Spleen (tissue), 13 donors: Measurements from ENCODE around the gene ARAP3. TPM values are rescaled to one million over a fixed set of nuclear protein-coding genes. Genes with fewer than 3 reads are reported as not detected.
"Not testable (repeated sequence)": the region's sequence is repeated elsewhere in the genome, so short reads cannot be mapped to it uniquely, and the experiment has no call there.

Source experiments
- DNase-seq: peaks from one replicate; pipeline ENCODE4 v3.0.0-alpha.2; 2020
- H3K27ac ChIP-seq, 8 donors: fragments of 200-600 bp; sonication (generic) in 7 of 8; 1 replicate in 4 of 8; 2 replicates in 4 of 8; pipeline versions ENCODE4 v1.5.0 to v1.8.0; 2016 to 2021; ENCODE audit warnings: inconsistent platforms in 4 of 8, mild to moderate bottlenecking in 4 of 8, moderate library complexity in 1 of 8
- H3K27me3 ChIP-seq, 7 donors: fragments of 200-600 bp; sonication (generic) in 6 of 7; replicated peaks in 1 of 7; 1 replicate in 4 of 7; 2 replicates in 3 of 7; pipeline versions ENCODE4 v1.5.0 to v1.8.0; 2016 to 2021; ENCODE audit warnings: inconsistent platforms in 3 of 7, mild to moderate bottlenecking in 1 of 7
- H3K36me3 ChIP-seq, 6 donors: fragments of 200-600 bp; sonication (generic) in 5 of 6; 1 replicate in 4 of 6; 2 replicates in 2 of 6; pipeline versions ENCODE4 v1.5.0 to v1.8.0; 2016 to 2021; ENCODE audit warnings: inconsistent platforms in 2 of 6
- H3K4me1 ChIP-seq, 6 donors: fragments of 200-600 bp; sonication (generic) in 5 of 6; 1 replicate in 3 of 6; 2 replicates in 3 of 6; pipeline versions ENCODE4 v1.5.0 to v1.8.0; 2016 to 2021; ENCODE audit warnings: inconsistent platforms in 3 of 6
- H3K4me3 ChIP-seq, 8 donors: fragments of 200-600 bp; sonication (generic) in 7 of 8; 1 replicate in 4 of 8; 2 replicates in 4 of 8; pipeline versions ENCODE4 v1.5.0 to v1.8.0; 2016 to 2021; ENCODE audit warnings: inconsistent platforms in 4 of 8, mild to moderate bottlenecking in 4 of 8, moderate library complexity in 2 of 8
- H3K9me3 ChIP-seq, 8 donors: fragments of 200-600 bp; sonication (generic) in 7 of 8; 1 replicate in 4 of 8; 2 replicates in 4 of 8; pipeline versions ENCODE4 v1.5.0 to v1.8.0; 2016 to 2021; ENCODE audit warnings: inconsistent platforms in 4 of 8
- CTCF ChIP-seq, 11 experiments: fragments of 200-600 bp in 7 of 11; fragments of 450-650 bp in 4 of 11; sonication (generic) in 4 of 11; IDR thresholded peaks in 8 of 11; conservative IDR thresholded peaks in 3 of 11; 1 replicate in 7 of 11; 2 replicates in 4 of 11; pipeline versions ENCODE4 v1.4.0 to v1.8.0; 2016 to 2021; ENCODE audit warnings: antibody characterized with exemption in 11 of 11, inconsistent platforms in 4 of 11, mild to moderate bottlenecking in 1 of 11
- POLR2A ChIP-seq, 3 donors: fragments of 450-650 bp; IDR thresholded peaks; one replicate each; pipeline ENCODE4 v1.5.1; 2017; ENCODE audit warnings: antibody characterized with exemption in 3 of 3, mild to moderate bottlenecking in 1 of 3
- POLR2AphosphoS5 ChIP-seq, 3 donors: sonication (generic); formaldehyde crosslinking; IDR thresholded peaks; one replicate each; pipeline ENCODE4 v1.5.1; 2017; ENCODE audit warnings: antibody characterized with exemption in 3 of 3
- WGBS, 5 donors: extraction: QIAGEN DNeasy Blood & Tissue Kit in 3 of 5; methylation state at CpG; one replicate each; pipeline versions ENCODE4 v1.1.5 to v1.1.7; 2013 to 2018; 5-methylcytosine and 5-hydroxymethylcytosine counted together
- intact Hi-C: fragments of 100-400 bp; cut with DNase I; formaldehyde crosslinking; loops from one replicate; pipeline ENCODE4 v1.15.0; 2023; ENCODE audit warnings: low total_unique reads
- long read RNA-seq, 2 donors: transcript quantifications; one replicate each; lab custom pipeline, GENCODE V29; 2026
- polyA plus RNA-seq, 3 donors: library from polyadenylated mRNA; stranded (reverse); fragments of 200-250 nt; gene quantifications; one replicate each; pipeline ENCODE4 v1.2.1, GENCODE V29; 2013
- total RNA-seq, 7 donors: library from RNA; depleted of rRNA in 3 of 7; stranded (reverse); fragments of >200 nt in 3 of 7; fragmentation: NEBNext Ultra II Directional in 4 of 7; extraction: Animal tissue kit (Norgen Biotek cat#: 25700) in 4 of 7; gene quantifications; one replicate each; pipeline versions ENCODE4 v1.1.0 to v1.2.1, GENCODE V29; 2016 to 2021
- donor health status: healthy with polysubstance abuse.
- donor health status: DM: no; HTN: no; CAD: no; lungs with moderate emphysema.
- donor health status: DM: no; HTN: no; CAD: no.
- donor health status: Bipolar disorder and iron deficiency.
- donor health status: healthy.
- donor health status: DM: no; HTN: no; CAD: no.
- donor health status: DM: yes; HTN: yes; CAD: no.

The ARAP3 gene
- 10 to 100 TPM; 11.9 to 31.2 (median 19.3) TPM for total RNA-seq
- polyA plus RNA-seq: 10 to 100 TPM in 2 of 3 donors, 1 to 10 TPM in 1; 4.0 to 14.6 (median 12.8) TPM
- long read RNA-seq, donor 1, partial matches to known transcripts: 5 of 5 reads
- long read RNA-seq, donor 1, other reads (novel, unspliced or antisense): 0 of 5 reads
- long read RNA-seq, donor 2, full-length matches to known transcripts: 1 of 1 reads
- long read RNA-seq, donor 2, partial matches to known transcripts: 0 of 1 reads
- long read RNA-seq, donor 2, other reads (novel, unspliced or antisense): 0 of 1 reads

GRCh38 chr5:141681695-141682641 is at the start of gene ARAP3:
Gene ARAP3 (minus strand): TSS chr5:141682230. CDS start chr5:141680486, 1,744 bp downstream.
- Histone ChIP-seq H3K27me3 (no peaks in the 10 kb centered on the region), H3K9me3 (no peaks in the 10 kb centered on the region), H3K4me1 (peaks cover 12 to 57% (median 42%) of the 10 kb centered on the region in 6 donors), H3K27ac (peak within 1 kb of the TSS; percentile 46 to 94 (median 87)), H3K4me3 (peak within 1 kb of the TSS; percentile 31 to 68 (median 45)), H3K36me3 (peaks cover 0 to 23% (median 0%) of the 10 kb centered on the region in 6 donors)
- TF ChIP-seq POLR2A (IDR thresholded peaks at IDR 0.05) (no peak), POLR2AphosphoS5 (IDR thresholded peaks at IDR 0.05) (peak; percentile 63 to 79 (median 64))
- WGBS, 5 donors: 6 to 18% (median 10%) methylated on average over 41 to 77 of the region's 77 CpGs
- DNase-seq: peak; percentile 96
- intact Hi-C loops: no loop called here

GRCh38 chr5:141729387-141730006 is 47.5 kb upstream of the ARAP3 start:
- H3K27me3 ChIP-seq: peaks cover 0 to 5% (median 0%) of the 10 kb centered on the region in 7 donors
- no peaks in the 10 kb centered on the region for H3K4me1 ChIP-seq
- no peaks in the 10 kb centered on the region for H3K9me3 ChIP-seq
- no peaks in the 10 kb centered on the region for H3K36me3 ChIP-seq
- TF ChIP-seq POLR2A (IDR thresholded peaks at IDR 0.05) (no peak), CTCF (IDR thresholded peaks at IDR 0.05 in 8 of 11, conservative IDR thresholded peaks at IDR 0.05 in 3 of 11) (no peak), POLR2AphosphoS5 (IDR thresholded peaks at IDR 0.05) (no peak)
- 64 to 78% (median 75%) methylated on average over 6 of the region's 6 CpGs for WGBS, 5 donors
- no peak overlapping the region for H3K4me3 ChIP-seq
- no peak for DNase-seq
- intact Hi-C loops: no loop called here
- H3K27ac ChIP-seq: no peak overlapping the region

GRCh38 chr5:141725891-141726290 is 43.9 kb upstream of the ARAP3 start:
- no peaks in the 10 kb centered on the region for H3K36me3 ChIP-seq
- peaks cover 0 to 5% (median 0%) of the 10 kb centered on the region in 7 donors for H3K27me3 ChIP-seq
- H3K4me1 ChIP-seq: no peaks in the 10 kb centered on the region
- WGBS, 5 donors: 35 to 65% (median 51%) methylated on average over 3 of the region's 3 CpGs
- H3K9me3 ChIP-seq: no peaks in the 10 kb centered on the region
- no peak for DNase-seq
- intact Hi-C loops: no loop called here
- H3K27ac ChIP-seq: no peak overlapping the region
- TF ChIP-seq CTCF (IDR thresholded peaks at IDR 0.05 in 8 of 11, conservative IDR thresholded peaks at IDR 0.05 in 3 of 11): no peak
- no peak overlapping the region for H3K4me3 ChIP-seq

- H3K4me3 ChIP-seq, DNase-seq, H3K27me3 ChIP-seq, intact Hi-C loops, H3K4me1 ChIP-seq, H3K36me3 ChIP-seq, H3K27ac ChIP-seq, H3K9me3 ChIP-seq: not testable (repeated sequence)
- 84 to 98% (median 92%) methylated on average over 5 of the region's 5 CpGs for WGBS, 5 donors
These were observed 43.1 kb upstream of the ARAP3 start for GRCh38 chr5:141725174-141725573.
